ENCODE results near the gene DYNLL2. TPM values are rescaled to one million over a fixed set of nuclear protein-coding genes. Genes with fewer than 3 reads are reported as not detected.

DYNLL2 gene
- total and polyA plus RNA-seq, 8 donors: 36.3 to 70.8 (median 55.4) TPM

DNA sequence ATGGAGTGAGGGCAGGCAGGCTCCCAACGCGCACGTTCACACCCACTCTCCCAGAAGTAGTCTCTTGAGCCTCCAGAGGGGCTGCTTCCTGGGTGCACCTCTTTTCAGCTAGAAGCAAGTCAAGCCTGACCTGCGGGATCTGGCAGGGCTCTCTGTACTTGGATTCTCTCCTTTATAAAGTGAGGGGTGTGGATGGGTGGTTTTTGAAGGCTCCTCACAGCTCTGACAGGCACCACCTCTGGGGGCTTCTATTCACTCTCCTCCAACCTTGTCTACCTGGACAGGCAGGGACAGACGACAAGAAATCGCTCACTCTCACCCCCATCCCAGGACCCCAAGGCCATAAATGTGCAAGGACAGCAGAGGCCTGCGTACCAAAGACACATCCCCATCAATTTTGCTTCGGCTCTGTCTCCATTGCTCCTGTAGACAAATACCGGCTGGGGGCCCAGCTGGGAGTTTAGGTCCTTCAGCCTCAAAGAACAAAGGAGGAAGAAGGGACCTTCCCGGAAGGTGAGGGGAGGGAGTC lies 814 bp upstream of the DYNLL2 start:
- Histone ChIP-seq H3K4me1 (peaks cover 9 to 35% of the 10 kb centered on the region in 2 donors), H3K27ac (peak overlapping the region; percentile 73 to 74), H3K4me3 (peak overlapping the region in 1 of 2 donors; percentile 96), H3K9me3 (no peaks in the 10 kb centered on the region), H3K27me3 (no peaks in the 10 kb centered on the region), H3K36me3 (peaks cover 0 to 9% of the 10 kb centered on the region in 2 donors)
- intact Hi-C loops (cut with DNase I): loop anchor here in 1 of 2 donors (10.0 kb wide), 1 partner anchor 78 kb away; the partner anchor contains the start of gene SRSF1
- DNase-seq (no peak), ATAC-seq (no peak)
- TF ChIP-seq CTCF (IDR thresholded peaks at IDR 0.05): no peak

DNA sequence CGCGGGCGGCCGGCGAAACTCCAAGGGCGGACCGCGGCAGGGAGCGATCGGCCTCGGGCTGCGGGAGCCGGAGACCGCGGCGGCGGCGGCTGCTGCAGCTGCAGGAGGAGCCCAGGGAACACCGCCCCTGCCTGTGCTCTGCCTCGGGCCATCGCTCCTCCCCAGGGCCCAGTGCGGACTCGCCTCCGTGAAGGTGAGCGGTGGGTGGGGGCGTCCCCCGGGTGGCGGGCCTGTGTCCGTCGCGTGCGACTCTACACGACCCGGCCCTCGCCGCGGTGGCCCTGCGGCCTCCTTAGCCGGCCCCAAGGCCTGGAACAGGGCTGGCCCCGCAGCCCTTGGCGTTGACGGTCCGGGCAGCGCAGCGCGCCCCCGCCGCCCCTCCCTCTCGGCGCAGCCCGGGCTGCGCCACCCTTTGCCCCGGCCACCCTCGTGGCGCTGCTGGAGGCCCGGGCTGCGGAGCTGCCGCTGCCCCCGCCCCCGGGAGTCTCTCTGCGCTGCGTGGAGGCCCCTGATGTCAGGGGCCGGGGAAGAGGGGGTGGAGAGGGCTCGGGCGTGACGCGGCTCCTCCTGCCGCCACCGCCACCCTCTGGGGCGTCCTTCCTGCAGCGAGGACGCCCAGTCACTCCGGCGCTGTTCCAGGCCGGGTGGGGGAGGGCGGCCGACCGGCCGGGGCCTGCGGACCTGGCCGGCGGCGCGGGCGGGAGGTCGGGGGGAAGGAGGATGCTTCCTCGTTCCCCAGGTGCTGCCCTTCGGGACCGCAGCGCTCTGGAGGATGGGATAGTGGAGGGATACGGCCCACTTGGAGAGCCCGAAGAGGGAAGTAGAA lies 485 bp downstream of the DYNLL2 start:
- H3K27me3 ChIP-seq: no peaks in the 10 kb centered on the region
- DNase-seq (peak; percentile 44 to 90 (median 68)), ATAC-seq (peak; percentile 74)
- no peaks in the 10 kb centered on the region for H3K9me3 ChIP-seq
- H3K36me3 ChIP-seq: peaks cover 0 to 22% of the 10 kb centered on the region in 2 donors
- peaks cover 9 to 35% of the 10 kb centered on the region in 2 donors for H3K4me1 ChIP-seq
- intact Hi-C loops (cut with DNase I): loop anchor here in 1 of 2 donors (10.0 kb wide), 1 partner anchor 79 kb away; the partner anchor contains the start of gene SRSF1
- TF ChIP-seq CTCF (IDR thresholded peaks at IDR 0.05): no peak
- peak overlapping the region; percentile 96 to 97 for H3K4me3 ChIP-seq
- H3K27ac ChIP-seq: peak overlapping the region; percentile 88 to 92

GRCh38 chr17:58084317-58084981 lies 1.2 kb downstream of the DYNLL2 start:
- Histone ChIP-seq H3K27me3 (no peaks in the 10 kb centered on the region), H3K36me3 (peaks cover 0 to 29% of the 10 kb centered on the region in 2 donors), H3K4me1 (peaks cover 9 to 35% of the 10 kb centered on the region in 2 donors), H3K27ac (peak overlapping the region; percentile 88 to 92), H3K4me3 (peak overlapping the region; percentile 96 to 97), H3K9me3 (no peaks in the 10 kb centered on the region)
- peak; percentile 33 for ATAC-seq
- DNase-seq: peak in 1 of 4 donors; percentile 39
- intact Hi-C loops (cut with DNase I): loop anchor here in 1 of 2 donors (10.0 kb wide), 1 partner anchor 80 kb away; the partner anchor contains the start of gene SRSF1
- TF ChIP-seq CTCF (IDR thresholded peaks at IDR 0.05): no peak

DNA sequence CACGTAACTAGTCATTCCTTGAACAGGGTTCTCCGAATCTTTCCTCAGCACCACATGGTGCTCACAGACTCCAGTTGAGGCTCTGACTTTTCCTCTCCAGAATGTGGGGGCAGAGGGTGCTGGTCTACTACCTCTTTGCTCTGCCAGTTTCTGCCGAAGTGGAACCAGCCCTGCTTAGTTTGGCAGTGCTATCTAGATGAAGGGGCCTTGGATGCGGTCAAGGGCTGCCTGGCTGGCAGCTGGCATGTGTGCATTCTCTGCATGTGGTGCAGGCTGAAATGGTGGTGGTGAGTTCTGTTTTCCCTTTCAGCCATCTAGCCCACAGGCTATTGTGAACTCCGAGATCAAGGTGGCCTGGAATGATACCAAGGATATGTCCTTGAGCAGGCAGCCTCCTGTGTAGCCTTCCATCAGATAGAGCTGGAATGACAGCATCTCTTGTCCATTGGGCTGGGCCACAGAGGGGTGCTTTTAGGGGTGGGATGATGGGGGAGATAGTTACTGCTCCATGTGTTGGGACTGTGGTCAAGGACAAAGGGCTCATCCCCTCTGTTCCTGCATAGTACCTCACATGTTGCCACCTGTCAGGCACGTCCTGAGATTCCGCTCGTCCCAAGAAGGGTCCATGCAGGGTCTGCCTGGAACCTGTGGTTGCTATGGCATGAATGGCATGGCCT lies 2.0 kb downstream of the DYNLL2 start:
- DNase-seq (no peak), ATAC-seq (no peak)
- Histone ChIP-seq H3K36me3 (peaks cover 0 to 36% of the 10 kb centered on the region in 2 donors), H3K27ac (no peak overlapping the region), H3K4me1 (peaks cover 9 to 35% of the 10 kb centered on the region in 2 donors), H3K4me3 (peak overlapping the region in 1 of 2 donors; percentile 96), H3K27me3 (no peaks in the 10 kb centered on the region), H3K9me3 (no peaks in the 10 kb centered on the region)
- TF ChIP-seq CTCF (IDR thresholded peaks at IDR 0.05): no peak
- intact Hi-C loops (cut with DNase I): loop anchor here in 1 of 2 donors (10.0 kb wide), 1 partner anchor 80 kb away; the partner anchor contains the start of gene SRSF1
